HEK293T (cell line): ENCODE measurements around the gene WRAP73.

Experiments used
- BHLHE40 ChIP-seq: fragments of 450-650 bp; IDR thresholded peaks from 2 replicates; pipeline ENCODE4 v1.6.1; 2016; ENCODE audit warnings: mild to moderate bottlenecking, moderate library complexity, borderline replicate concordance
- FOXA1 ChIP-seq: fragments of 450-650 bp; IDR thresholded peaks from 2 replicates; pipeline ENCODE4 v1.6.1; 2016; ENCODE audit warnings: mild to moderate bottlenecking
- FOXM1 ChIP-seq: fragments of 450-650 bp; IDR thresholded peaks from 2 replicates; pipeline ENCODE4 v1.6.1; 2017; ENCODE audit warnings: mild to moderate bottlenecking, borderline replicate concordance
- L3MBTL2 ChIP-seq: fragments of 450-650 bp; conservative IDR thresholded peaks from 2 replicates; pipeline ENCODE4 v1.6.1; 2016; ENCODE audit warnings: mild to moderate bottlenecking
- NFRKB ChIP-seq: fragments of 450-650 bp; IDR thresholded peaks from 2 replicates; pipeline ENCODE4 v1.6.1; 2016; ENCODE audit warnings: mild to moderate bottlenecking, moderate library complexity
- TARDBP ChIP-seq: fragments of 450-650 bp; IDR thresholded peaks from 2 replicates; pipeline ENCODE4 v1.6.1; 2016

- no peak for TF ChIP-seq L3MBTL2
- TF ChIP-seq FOXM1 = no peak
- TF ChIP-seq FOXA1 = no peak
- TF ChIP-seq TARDBP = no peak
- TF ChIP-seq NFRKB = no peak
- TF ChIP-seq BHLHE40 = no peak
Observed at GRCh38 chr1:3657096-3657475, 7.2 kb upstream of the WRAP73 start.
